WERI-Rb-1 (cell line): ENCODE data around the gene STARD3.
"Not testable (repeated sequence)": the region's sequence is repeated elsewhere in the genome, so short reads cannot be mapped to it uniquely, and the experiment has no call there.

Source experiments
- DNase-seq: peaks from one replicate; pipeline ENCODE4 v3.0.0-alpha.2; 2020
- H3K27ac ChIP-seq: fragments of 250-450 bp; sonication (Bioruptor Pico); 2 replicates; pipeline ENCODE4 v1.5.1; 2020; ENCODE audit warnings: mild to moderate bottlenecking, moderate library complexity
- H3K27me3 ChIP-seq: fragments of 250-450 bp; sonication (Bioruptor Pico); 2 replicates; pipeline ENCODE4 v1.5.1; 2021; ENCODE audit warnings: mild to moderate bottlenecking, low read depth, moderate library complexity; ENCODE audit not compliant: insufficient read depth, severe bottlenecking
- H3K36me3 ChIP-seq: fragments of 250-450 bp; sonication (Bioruptor Pico); 2 replicates; pipeline ENCODE4 v1.5.1; 2020; ENCODE audit warnings: mild to moderate bottlenecking, moderate library complexity
- H3K4me3 ChIP-seq: 2 replicates; pipeline ENCODE4 v1.5.1; 2011; ENCODE audit warnings: low read depth, mild to moderate bottlenecking, control low read depth, low read length
- H3K9me3 ChIP-seq: fragments of 250-450 bp; sonication (Bioruptor Pico); 2 replicates; pipeline ENCODE4 v1.5.1; 2021; ENCODE audit warnings: mild to moderate bottlenecking, moderate library complexity; ENCODE audit not compliant: severe bottlenecking
- CTCF ChIP-seq: IDR thresholded peaks from 2 replicates; pipeline ENCODE4 v1.5.1; 2011; ENCODE audit warnings: low read depth, mild to moderate bottlenecking, control low read depth, inconsistent platforms, low read length

Gene STARD3

GRCh38 chr17:39636927-39637736 is at the start of gene STARD3:
STARD3 (plus strand) TSS chr17:39637144; CDS start chr17:39653532, 16,388 bp downstream.
- Histone ChIP-seq H3K36me3 (peaks cover 27% of the 10 kb centered on the region), H3K27me3 (no peaks in the 10 kb centered on the region), H3K9me3 (no peaks in the 10 kb centered on the region), H3K27ac (peak within 1 kb of the TSS; percentile 94), H3K4me3 (peak within 1 kb of the TSS; percentile 95)
- peak; percentile 97 for DNase-seq
- TF ChIP-seq CTCF: peak; percentile 31; the same call in 1 of the 2 replicates

GRCh38 chr17:39590180-39590579 is 46.8 kb upstream of the STARD3 start:
- peaks cover 95% of the 10 kb centered on the region for H3K27me3 ChIP-seq
- H3K27ac ChIP-seq, H3K36me3 ChIP-seq, DNase-seq, H3K9me3 ChIP-seq, H3K4me3 ChIP-seq: not testable (repeated sequence)

GRCh38 chr17:39591958-39592954 is 44.7 kb upstream of the STARD3 start:
- H3K27me3 ChIP-seq: peaks cover 100% of the 10 kb centered on the region
- H3K27ac ChIP-seq: no peak overlapping the region
- no peak overlapping the region for H3K4me3 ChIP-seq
- no peak for TF ChIP-seq CTCF
- H3K36me3 ChIP-seq: no peaks in the 10 kb centered on the region
- H3K9me3 ChIP-seq: no peaks in the 10 kb centered on the region
- DNase-seq: no peak

- H3K4me3 ChIP-seq: no peak overlapping the region
- DNase-seq: no peak
- peaks cover 100% of the 10 kb centered on the region for H3K27me3 ChIP-seq
- no peak for TF ChIP-seq CTCF
- no peaks in the 10 kb centered on the region for H3K36me3 ChIP-seq
- no peaks in the 10 kb centered on the region for H3K9me3 ChIP-seq
- no peak overlapping the region for H3K27ac ChIP-seq
These were observed 43.6 kb upstream of the STARD3 start for GRCh38 chr17:39593371-39593770.

GRCh38 chr17:39595294-39595693 is 41.6 kb upstream of the STARD3 start:
- Histone ChIP-seq H3K9me3 (no peaks in the 10 kb centered on the region), H3K4me3 (no peak overlapping the region), H3K27ac (no peak overlapping the region), H3K27me3 (peaks cover 100% of the 10 kb centered on the region), H3K36me3 (no peaks in the 10 kb centered on the region)
- no peak for DNase-seq
- no peak for TF ChIP-seq CTCF
